Fibroblast of mammary gland (primary cell): ENCODE measurements around the gene SETD1A.

ENCODE experiments used
- DNase-seq: peaks from one replicate; pipeline ENCODE4 v3.0.0-alpha.2; 2010; ENCODE audit warnings: low read depth
- H3K4me3 ChIP-seq: 2 replicates; pipeline ENCODE4 v1.5.1; 2011; ENCODE audit warnings: low read depth, mild to moderate bottlenecking, low read length, moderate library complexity; ENCODE audit not compliant: control insufficient read depth
- CTCF ChIP-seq: conservative IDR thresholded peaks from 2 replicates; pipeline ENCODE4 v1.5.1; 2011; ENCODE audit warnings: low read depth, low read length, inconsistent platforms; ENCODE audit not compliant: control insufficient read depth, insufficient read depth

Gene SETD1A

DNA sequence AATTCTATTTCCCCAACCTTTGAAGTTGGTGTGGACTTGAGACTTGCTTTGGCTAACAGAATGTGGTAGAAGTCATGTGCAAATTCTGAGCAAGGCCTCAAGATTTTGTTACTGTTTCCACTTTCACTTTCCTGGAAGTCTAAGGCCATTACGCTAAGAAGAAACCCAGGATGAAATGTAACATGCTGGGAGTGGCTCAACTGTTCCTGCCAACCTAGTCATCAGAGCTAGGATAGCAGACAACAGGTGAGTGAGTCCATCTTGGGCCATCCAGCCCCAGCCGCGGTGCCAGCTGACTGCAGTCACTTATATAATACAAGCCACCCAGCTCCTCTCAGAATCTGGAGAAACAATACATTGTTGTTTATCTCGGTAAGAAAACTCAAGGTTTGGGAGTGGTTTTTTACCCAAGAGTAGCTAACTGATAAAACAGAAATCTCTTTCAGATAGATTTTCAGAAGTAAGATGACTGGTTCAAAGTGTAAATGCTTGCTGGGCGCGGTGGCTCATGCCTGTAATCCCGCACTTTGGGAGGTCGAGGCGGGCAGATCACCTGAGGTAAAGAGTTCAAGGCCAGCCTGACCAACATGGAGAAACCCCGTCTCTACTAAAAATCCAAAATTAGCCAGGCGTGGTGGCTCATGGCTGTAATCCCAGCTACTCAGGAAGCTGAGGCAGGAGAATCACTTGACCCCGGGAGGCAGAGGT lies 65.1 kb downstream of the SETD1A start:
- DNase-seq, result no peak
- H3K4me3 ChIP-seq, result no peak overlapping the region
- TF ChIP-seq CTCF, result no peak

GRCh38 chr16:31023252-31023602 lies 65.7 kb downstream of the SETD1A start:
- no peak for DNase-seq
- no peak for TF ChIP-seq CTCF
- H3K4me3 ChIP-seq, result no peak overlapping the region

DNA sequence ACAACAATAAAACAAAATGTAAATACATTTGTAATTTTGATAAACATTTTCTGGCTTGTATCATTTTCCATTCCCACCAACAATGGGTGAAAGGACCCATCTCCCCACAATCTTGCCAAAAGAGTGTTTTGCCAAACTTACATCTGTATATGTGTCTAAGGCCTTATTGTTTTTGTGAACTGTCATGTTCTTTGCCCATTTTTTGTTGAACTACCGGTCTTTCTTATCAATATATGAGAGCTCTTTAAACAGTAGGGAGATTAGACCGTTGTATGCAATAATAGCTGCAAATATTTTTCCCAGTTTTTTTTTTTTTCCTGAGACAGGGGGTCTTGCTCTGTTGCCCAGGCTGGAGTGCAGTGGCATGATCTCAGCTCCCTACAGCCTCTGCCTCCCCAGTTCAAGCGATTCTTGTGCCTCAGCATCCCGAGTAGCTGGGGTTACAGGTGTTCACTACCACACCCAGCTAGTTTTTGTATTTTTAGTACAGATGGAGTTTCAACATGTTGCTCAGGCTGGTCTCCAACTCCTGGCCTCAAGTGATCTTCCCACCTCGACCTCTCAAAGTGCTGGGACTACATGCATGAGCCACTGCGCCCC lies 66.2 kb downstream of the SETD1A start:
- no peak for DNase-seq
- no peak overlapping the region for H3K4me3 ChIP-seq
- no peak for TF ChIP-seq CTCF

GRCh38 chr16:31025339-31025738 lies 67.8 kb downstream of the SETD1A start:
- no peak overlapping the region for H3K4me3 ChIP-seq
- DNase-seq, result no peak
- no peak for TF ChIP-seq CTCF

DNA sequence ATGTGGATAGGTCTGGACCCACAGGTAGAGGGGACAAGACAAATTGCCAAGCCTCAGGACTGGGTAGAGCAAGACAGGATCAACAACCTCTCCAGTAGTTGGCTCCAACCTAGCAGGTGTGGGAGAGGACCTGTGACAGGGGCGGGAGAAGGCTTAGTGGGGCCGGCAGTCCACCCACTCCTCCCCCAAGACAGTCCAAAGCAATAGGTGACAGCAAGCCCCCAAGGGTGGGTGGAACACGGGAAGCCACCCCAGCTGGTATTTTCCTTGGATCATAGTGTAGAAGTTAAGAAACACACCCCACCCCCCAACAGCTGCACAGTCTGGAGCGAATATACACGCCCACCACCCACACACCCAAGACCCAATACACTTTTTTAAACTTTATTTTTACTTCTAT lies 71.7 kb downstream of the SETD1A start:
- no peak overlapping the region for H3K4me3 ChIP-seq
- no peak for TF ChIP-seq CTCF
- DNase-seq, result no peak

GRCh38 chr16:31031276-31031675 lies 73.7 kb downstream of the SETD1A start:
- no peak for DNase-seq
- H3K4me3 ChIP-seq, result no peak overlapping the region
- TF ChIP-seq CTCF, result no peak
